Neural cell (in vitro differentiated cells): ENCODE data around the gene NR5A1. TPM values are rescaled to one million over a fixed set of nuclear protein-coding genes. Genes with fewer than 3 reads are reported as not detected.

Source experiments
- H2AFZ ChIP-seq: fragments of 200-600, 300-800 bp; sonication (generic), shearing (Covaris generic); 2 replicates; pipeline ENCODE4 v1.6.0; 2014; ENCODE audit warnings: low read depth, mild to moderate bottlenecking, antibody characterized with exemption, low read length, moderate library complexity
- H3F3A ChIP-seq: fragments of 200-600 bp; shearing (Covaris generic); 2 replicates; pipeline ENCODE4 v1.6.1; 2016; ENCODE audit warnings: mild to moderate bottlenecking, moderate library complexity, mixed read lengths, antibody characterized with exemption, low read length; ENCODE audit not compliant: insufficient read depth, poor library complexity, severe bottlenecking
- H3K27ac ChIP-seq: fragments of 200-600, 300-800 bp; sonication (generic), shearing (Covaris generic); 2 replicates; pipeline ENCODE4 v1.5.1; 2014; ENCODE audit warnings: mild to moderate bottlenecking, low read length, moderate library complexity
- H3K27me3 ChIP-seq: fragments of 300-800, 200-600 bp; sonication (generic), shearing (Covaris generic); 2 replicates; pipeline ENCODE4 v1.6.0; 2014; ENCODE audit warnings: mild to moderate bottlenecking, low read depth, low read length, moderate library complexity; ENCODE audit not compliant: insufficient read depth
- H3K36me3 ChIP-seq: fragments of 300-800, 200-600 bp; sonication (generic), shearing (Covaris generic); 2 replicates; pipeline ENCODE4 v1.5.1; 2014; ENCODE audit warnings: mild to moderate bottlenecking, antibody characterized with exemption, low read length, moderate library complexity; ENCODE audit not compliant: insufficient read depth
- H3K4me2 ChIP-seq: fragments of 300-800, 200-600 bp; sonication (generic), shearing (Covaris generic); 2 replicates; pipeline ENCODE4 v1.6.0; 2014; ENCODE audit warnings: mild to moderate bottlenecking, low read length
- H3K4me3 ChIP-seq: fragments of 300-800, 200-600 bp; sonication (generic), shearing (Covaris generic); 2 replicates; pipeline ENCODE4 v1.5.1; 2014; ENCODE audit warnings: mild to moderate bottlenecking, low read length, moderate library complexity
- H3K79me2 ChIP-seq: fragments of 200-600 bp; shearing (Covaris generic); replicated peaks from 2 replicates; pipeline ENCODE4 v1.6.0; 2014; ENCODE audit warnings: mild to moderate bottlenecking, low read length, moderate library complexity; ENCODE audit not compliant: insufficient read depth
- H3K9ac ChIP-seq: fragments of 300-800, 200-600 bp; sonication (generic), shearing (Covaris generic); 2 replicates; pipeline ENCODE4 v1.6.1; 2016; ENCODE audit warnings: mild to moderate bottlenecking, low read length, mixed read lengths
- H3K9me2 ChIP-seq: fragments of 200-600 bp; shearing (Covaris generic); 2 replicates; pipeline ENCODE4 v1.6.1; 2016; ENCODE audit warnings: mild to moderate bottlenecking, low read length, mixed read lengths; ENCODE audit not compliant: insufficient read depth
- H3K9me3 ChIP-seq: fragments of 200-600, 300-800 bp; sonication (generic), shearing (Covaris generic); 2 replicates; pipeline ENCODE4 v1.6.1; 2016; ENCODE audit warnings: mild to moderate bottlenecking, mixed run types, low read length, moderate library complexity, mixed read lengths
- H4K20me1 ChIP-seq: fragments of 200-600 bp; shearing (Covaris generic); 2 replicates; pipeline ENCODE4 v1.6.1; 2016; ENCODE audit warnings: mild to moderate bottlenecking, mixed run types; ENCODE audit not compliant: insufficient read depth
- EP300 ChIP-seq: fragments of 450-650 bp; conservative IDR thresholded peaks from 2 replicates; pipeline ENCODE4 v1.6.1; 2014; ENCODE audit warnings: antibody characterized with exemption, mild to moderate bottlenecking, moderate library complexity; ENCODE audit not compliant: poor library complexity, severe bottlenecking
- EZH2 ChIP-seq: fragments of 200-600, 300-800 bp; shearing (Covaris generic), sonication (generic); IDR thresholded peaks from 2 replicates; pipeline ENCODE4 v1.6.1; 2014; ENCODE audit warnings: antibody characterized with exemption, low read length, borderline replicate concordance, mild to moderate bottlenecking; ENCODE audit not compliant: insufficient read depth, poor library complexity, severe bottlenecking
- MXI1 ChIP-seq: fragments of 450-650 bp; conservative IDR thresholded peaks from 2 replicates; pipeline ENCODE4 v1.6.1; 2014; ENCODE audit warnings: antibody characterized with exemption, mild to moderate bottlenecking; ENCODE audit not compliant: poor library complexity, severe bottlenecking
- POLR2AphosphoS5 ChIP-seq: IDR thresholded peaks from 2 replicates; pipeline ENCODE4 v1.6.1; 2012
- RAD21 ChIP-seq: fragments of 450-650 bp; conservative IDR thresholded peaks from 2 replicates; pipeline ENCODE4 v1.6.1; 2014; ENCODE audit warnings: antibody characterized with exemption, mild to moderate bottlenecking, moderate library complexity
- SMC3 ChIP-seq: fragments of 450-650 bp; conservative IDR thresholded peaks from 2 replicates; pipeline ENCODE4 v1.6.1; 2014; ENCODE audit warnings: antibody characterized with exemption, mild to moderate bottlenecking, moderate library complexity; ENCODE audit not compliant: poor library complexity
- TAF1 ChIP-seq: IDR thresholded peaks from 2 replicates; pipeline ENCODE4 v1.6.1; 2012; ENCODE audit warnings: low read depth
- polyA plus RNA-seq: library from polyadenylated mRNA; depleted of rRNA; stranded (reverse); fragments of >200 nt; gene quantifications from 2 replicates; pipeline ENCODE4 v1.2.3, GENCODE V29; 2014
- TF ChIP-seq, protein P1 (sequence below): fragments of 450-650 bp; IDR thresholded peaks from 2 replicates; pipeline ENCODE4 v1.5.1; 2014; ENCODE audit warnings: antibody characterized with exemption, mild to moderate bottlenecking, moderate library complexity; ENCODE audit not compliant: poor library complexity, severe bottlenecking
- TF ChIP-seq, protein P2 (sequence below): IDR thresholded peaks from 2 replicates; pipeline ENCODE4 v1.6.1; 2012; ENCODE audit warnings: borderline replicate concordance

The NR5A1 gene
- polyA plus RNA-seq, 1 donor from 2014 or later = 0.09 TPM

DNA sequence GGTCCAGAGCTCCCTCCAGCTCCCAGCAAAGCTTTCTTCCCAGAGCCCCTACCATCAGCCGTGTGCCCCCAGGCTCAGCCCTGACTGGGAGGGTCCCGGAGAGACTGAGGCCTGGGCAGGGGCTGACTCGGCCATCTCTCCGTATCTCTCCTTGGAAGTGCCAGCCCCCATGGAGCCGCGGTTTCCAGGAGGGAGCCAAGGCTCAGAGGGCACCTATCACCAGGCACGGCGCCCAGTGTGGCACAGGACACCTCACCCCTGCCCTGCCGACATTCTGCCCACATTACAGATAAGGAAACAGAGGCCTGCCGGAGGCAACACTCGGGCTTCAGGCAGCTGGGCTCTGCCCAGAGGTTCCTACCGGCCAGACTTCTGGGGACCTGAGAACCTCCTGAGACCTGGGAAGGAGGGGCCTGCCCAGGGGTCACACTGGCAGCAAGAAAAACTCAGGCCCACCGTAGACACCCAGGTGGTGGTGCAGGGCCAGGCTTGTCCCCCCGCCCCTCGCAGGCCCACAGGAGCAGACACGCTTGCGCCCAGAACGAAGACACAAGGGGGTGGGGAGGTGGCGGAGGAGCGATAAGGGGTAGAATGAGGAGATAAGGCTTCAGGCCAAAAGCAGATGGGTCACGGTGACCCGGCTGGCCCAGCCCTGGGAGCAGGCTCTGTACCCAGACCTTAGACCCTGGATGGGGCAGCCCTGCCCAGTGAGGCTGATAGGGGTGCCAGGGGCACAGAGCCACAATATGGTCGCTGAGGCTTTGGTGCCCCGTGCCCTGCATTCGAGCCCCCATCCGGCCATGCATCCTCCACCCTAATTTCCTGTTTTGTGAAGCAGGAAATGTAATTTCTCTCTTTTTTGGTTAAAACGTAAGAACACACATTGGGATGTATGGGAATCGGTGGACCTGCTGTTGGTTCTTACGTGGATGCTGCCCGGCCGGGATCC is 11.8 kb downstream of the NR5A1 start:
- Histone ChIP-seq H3K9me2 (no peaks in the 10 kb centered on the region), H3K79me2 (no peaks in the 10 kb centered on the region), H3K4me2 (no peak overlapping the region), H2AFZ (no peak overlapping the region), H3K4me3 (no peak overlapping the region), H3K9ac (no peak overlapping the region), H3F3A (no peaks in the 10 kb centered on the region), H4K20me1 (no peaks in the 10 kb centered on the region), H3K27ac (no peak overlapping the region), H3K27me3 (no peaks in the 10 kb centered on the region), H3K9me3 (no peaks in the 10 kb centered on the region), H3K36me3 (no peaks in the 10 kb centered on the region)
- no peak for TF ChIP-seq MXI1
- TF ChIP-seq TAF1 = no peak

DNA sequence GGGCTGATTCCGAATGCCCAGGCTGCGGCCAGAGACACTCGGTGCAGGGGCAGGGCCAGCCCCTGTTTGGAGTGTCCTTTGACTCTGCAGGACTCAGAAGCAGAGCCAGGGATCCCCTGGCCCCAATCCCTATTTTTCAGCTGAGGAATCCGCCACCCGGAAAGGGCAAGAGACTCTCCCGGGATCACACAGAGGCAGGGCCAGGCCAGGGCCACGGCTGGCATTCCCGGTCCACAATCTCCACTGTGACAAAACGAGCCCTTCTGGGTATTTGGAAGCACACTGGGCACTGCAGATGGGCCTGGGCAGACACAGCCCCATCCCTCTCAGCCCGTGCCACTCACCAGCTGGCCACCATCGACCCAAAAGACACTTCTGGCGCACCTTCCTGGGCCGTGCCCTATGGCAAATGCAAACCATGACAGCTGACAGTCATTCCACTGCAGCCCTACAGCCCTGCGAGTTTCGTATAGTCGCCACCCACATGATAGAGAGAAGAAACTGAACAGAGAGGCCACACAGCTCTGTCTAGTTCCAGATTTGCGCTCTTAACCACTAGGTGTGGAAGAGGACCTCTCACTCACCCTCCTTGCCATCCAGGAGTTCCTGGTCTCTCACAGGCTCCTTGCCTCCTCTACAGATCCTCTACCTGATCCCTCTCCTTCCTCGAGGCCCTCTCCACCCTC is 13.3 kb downstream of the NR5A1 start:
- Histone ChIP-seq H3K9ac (no peak overlapping the region), H3K4me2 (no peak overlapping the region), H3K9me2 (no peaks in the 10 kb centered on the region), H3K4me3 (no peak overlapping the region), H3F3A (no peaks in the 10 kb centered on the region), H3K27ac (no peak overlapping the region), H4K20me1 (no peaks in the 10 kb centered on the region), H2AFZ (no peak overlapping the region), H3K79me2 (no peaks in the 10 kb centered on the region), H3K27me3 (peaks cover 5% of the 10 kb centered on the region), H3K36me3 (no peaks in the 10 kb centered on the region), H3K9me3 (no peaks in the 10 kb centered on the region)
- no peak for TF ChIP-seq SMC3
- TF ChIP-seq, protein P1, sequence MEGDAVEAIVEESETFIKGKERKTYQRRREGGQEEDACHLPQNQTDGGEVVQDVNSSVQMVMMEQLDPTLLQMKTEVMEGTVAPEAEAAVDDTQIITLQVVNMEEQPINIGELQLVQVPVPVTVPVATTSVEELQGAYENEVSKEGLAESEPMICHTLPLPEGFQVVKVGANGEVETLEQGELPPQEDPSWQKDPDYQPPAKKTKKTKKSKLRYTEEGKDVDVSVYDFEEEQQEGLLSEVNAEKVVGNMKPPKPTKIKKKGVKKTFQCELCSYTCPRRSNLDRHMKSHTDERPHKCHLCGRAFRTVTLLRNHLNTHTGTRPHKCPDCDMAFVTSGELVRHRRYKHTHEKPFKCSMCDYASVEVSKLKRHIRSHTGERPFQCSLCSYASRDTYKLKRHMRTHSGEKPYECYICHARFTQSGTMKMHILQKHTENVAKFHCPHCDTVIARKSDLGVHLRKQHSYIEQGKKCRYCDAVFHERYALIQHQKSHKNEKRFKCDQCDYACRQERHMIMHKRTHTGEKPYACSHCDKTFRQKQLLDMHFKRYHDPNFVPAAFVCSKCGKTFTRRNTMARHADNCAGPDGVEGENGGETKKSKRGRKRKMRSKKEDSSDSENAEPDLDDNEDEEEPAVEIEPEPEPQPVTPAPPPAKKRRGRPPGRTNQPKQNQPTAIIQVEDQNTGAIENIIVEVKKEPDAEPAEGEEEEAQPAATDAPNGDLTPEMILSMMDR = no peak
- TF ChIP-seq, protein P2, sequence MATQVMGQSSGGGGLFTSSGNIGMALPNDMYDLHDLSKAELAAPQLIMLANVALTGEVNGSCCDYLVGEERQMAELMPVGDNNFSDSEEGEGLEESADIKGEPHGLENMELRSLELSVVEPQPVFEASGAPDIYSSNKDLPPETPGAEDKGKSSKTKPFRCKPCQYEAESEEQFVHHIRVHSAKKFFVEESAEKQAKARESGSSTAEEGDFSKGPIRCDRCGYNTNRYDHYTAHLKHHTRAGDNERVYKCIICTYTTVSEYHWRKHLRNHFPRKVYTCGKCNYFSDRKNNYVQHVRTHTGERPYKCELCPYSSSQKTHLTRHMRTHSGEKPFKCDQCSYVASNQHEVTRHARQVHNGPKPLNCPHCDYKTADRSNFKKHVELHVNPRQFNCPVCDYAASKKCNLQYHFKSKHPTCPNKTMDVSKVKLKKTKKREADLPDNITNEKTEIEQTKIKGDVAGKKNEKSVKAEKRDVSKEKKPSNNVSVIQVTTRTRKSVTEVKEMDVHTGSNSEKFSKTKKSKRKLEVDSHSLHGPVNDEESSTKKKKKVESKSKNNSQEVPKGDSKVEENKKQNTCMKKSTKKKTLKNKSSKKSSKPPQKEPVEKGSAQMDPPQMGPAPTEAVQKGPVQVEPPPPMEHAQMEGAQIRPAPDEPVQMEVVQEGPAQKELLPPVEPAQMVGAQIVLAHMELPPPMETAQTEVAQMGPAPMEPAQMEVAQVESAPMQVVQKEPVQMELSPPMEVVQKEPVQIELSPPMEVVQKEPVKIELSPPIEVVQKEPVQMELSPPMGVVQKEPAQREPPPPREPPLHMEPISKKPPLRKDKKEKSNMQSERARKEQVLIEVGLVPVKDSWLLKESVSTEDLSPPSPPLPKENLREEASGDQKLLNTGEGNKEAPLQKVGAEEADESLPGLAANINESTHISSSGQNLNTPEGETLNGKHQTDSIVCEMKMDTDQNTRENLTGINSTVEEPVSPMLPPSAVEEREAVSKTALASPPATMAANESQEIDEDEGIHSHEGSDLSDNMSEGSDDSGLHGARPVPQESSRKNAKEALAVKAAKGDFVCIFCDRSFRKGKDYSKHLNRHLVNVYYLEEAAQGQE = no peak
- no peak for TF ChIP-seq TAF1
- no peak for TF ChIP-seq EP300
- TF ChIP-seq EZH2 = no peak
- no peak for TF ChIP-seq POLR2AphosphoS5
- TF ChIP-seq MXI1 = no peak
- no peak for TF ChIP-seq RAD21
